Measurements from ENCODE around the gene STOX2. TPM values are rescaled to one million over a fixed set of nuclear protein-coding genes. Genes with fewer than 3 reads are reported as not detected.

Gene STOX2
- total and polyA plus RNA-seq, 10 of the 15 experiments (the other 5 are each of a cell fraction or from before 2014, with no cell fraction given), result 0.01 to 1.2 (median 0.18) TPM; not detected in 4

- POLR2A ChIA-PET, result no interaction called here
- H3K9me3 ChIP-seq (replicated peaks; ENCODE audit: control insufficient read depth, insufficient read depth, low read length), result no peaks in the 10 kb centered on the region
- 48% methylated on average over 6 of the region's 6 CpGs for WGBS (ENCODE audit: insufficient coverage, insufficient replicate concordance, low lambda C conversion rate, missing lambda C conversion rate)
Observed at GRCh38 chr4:184014301-184014700, 109.2 kb downstream of the STOX2 start.

More at GRCh38 chr4:184014301-184014700, 109.2 kb downstream of the STOX2 start:
- in situ Hi-C loops (cut with MboI), result no loop called here
- Histone ChIP-seq H3K9ac (ENCODE audit: control insufficient read depth, insufficient read depth, low read length) (no peak overlapping the region), H3K4me1 (ENCODE audit: control insufficient read depth, insufficient read depth, low read length) (no peaks in the 10 kb centered on the region), H4K20me1 (ENCODE audit: control insufficient read depth, insufficient read depth) (no peaks in the 10 kb centered on the region), H3K27me3 (replicated peaks in 1 of 2; ENCODE audit: control insufficient read depth in 2 of 2, insufficient read depth in 2 of 2, low read length in 1 of 2) (no peaks in the 10 kb centered on the region), H3K36me3 (ENCODE audit: control insufficient read depth in 2 of 2, insufficient read depth in 2 of 2, low read length in 1 of 2) (no peaks in the 10 kb centered on the region), H3K4me3 (no peak overlapping the region), H3K27ac (ENCODE audit: control insufficient read depth, insufficient read depth) (no peak overlapping the region), H2AFZ (ENCODE audit: control insufficient read depth, low read depth, low read length) (no peak overlapping the region), H3K4me2 (ENCODE audit: control insufficient read depth, insufficient read depth) (no peak overlapping the region), H3K79me2 (ENCODE audit: control insufficient read depth, insufficient read depth, low read length) (no peaks in the 10 kb centered on the region)
- no peak for FAIRE-seq
- no TSS peak for BruUV-seq (replicated peaks)
- RAD21 ChIA-PET (ENCODE audit: unreplicated experiment), result no interaction called here
- no peak for DNase-seq (ENCODE audit: low read depth, low spot score)
- CTCF ChIA-PET, result no interaction called here
- TF ChIP-seq TBL1XR1 (IDR thresholded peaks at IDR 0.05; ENCODE audit: low read depth, low read length) (no peak), EZH2 (IDR thresholded peaks at IDR 0.05; ENCODE audit: borderline replicate concordance, control insufficient read depth, low read depth, low read length) (no peak), FOXK2 (IDR thresholded peaks at IDR 0.05) (no peak), MTA3 (IDR thresholded peaks at IDR 0.05; ENCODE audit: borderline replicate concordance, low read length) (no peak), EP300 (IDR thresholded peaks at IDR 0.05; ENCODE audit: borderline replicate concordance in 1 of 2, control insufficient read depth in 1 of 2, low read depth in 2 of 2, low read length in 2 of 2) (no peak), MTA2 (IDR thresholded peaks at IDR 0.05; ENCODE audit: low read depth) (no peak), CEBPB (IDR thresholded peaks at IDR 0.05; ENCODE audit: borderline replicate concordance in 1 of 2, low read depth in 2 of 2, low read length in 2 of 2) (no peak), NKRF (conservative IDR thresholded peaks at IDR 0.05) (no peak)
- intact Hi-C loops (cut with micrococcal nuclease; ENCODE audit: unreplicated experiment), result no loop called here
- ATAC-seq, result no peak
- SMC1A ChIA-PET (ENCODE audit: uncharacterized antibody, unreplicated experiment), result no interaction called here

Measured in GM12878 (cell line).